ENCODE results near the gene TGOLN2. TPM values are rescaled to one million over a fixed set of nuclear protein-coding genes. Genes with fewer than 3 reads are reported as not detected.

TGOLN2 gene
- total RNA-seq, 2 experiments from 2014 or later = 74.9 to 77.2 TPM

GRCh38 chr2:85272357-85272756 is 55.4 kb downstream of the TGOLN2 start:
- Mint-ChIP-seq H3K4me1 (no peaks in the 10 kb centered on the region), H3K36me3 (no peaks in the 10 kb centered on the region), H3K9me3 (no peaks in the 10 kb centered on the region), H3K27ac (no peak overlapping the region), H3K27me3 (peaks cover 3% of the 10 kb centered on the region), H3K4me3 (no peak overlapping the region)
- no peak for DNase-seq

DNA sequence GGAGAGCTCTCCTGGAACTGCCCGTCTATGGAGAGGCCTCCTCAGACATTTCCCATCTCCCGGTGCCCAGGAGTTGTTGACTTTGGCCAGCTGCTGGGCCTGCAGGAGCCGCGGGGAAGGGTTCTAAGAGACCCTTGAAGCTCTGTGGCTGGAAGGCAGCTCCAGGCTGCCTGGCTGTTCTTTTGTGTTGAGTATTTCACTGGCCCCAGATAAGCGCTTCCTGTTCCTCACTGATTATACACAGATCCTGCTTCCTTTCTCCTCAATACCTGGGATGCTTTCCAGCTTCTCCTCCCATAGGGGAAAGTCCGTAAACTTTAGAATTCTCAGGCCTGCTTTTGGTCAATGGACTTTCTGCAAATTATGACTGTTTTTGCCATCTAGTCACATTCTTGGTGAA is 57.8 kb downstream of the TGOLN2 start:
- H3K27me3 Mint-ChIP-seq = peaks cover 3% of the 10 kb centered on the region
- no peak for DNase-seq
- H3K4me1 Mint-ChIP-seq = peaks cover 1% of the 10 kb centered on the region
- no peaks in the 10 kb centered on the region for H3K36me3 Mint-ChIP-seq
- no peak overlapping the region for H3K27ac Mint-ChIP-seq
- no peak overlapping the region for H3K4me3 Mint-ChIP-seq
- no peaks in the 10 kb centered on the region for H3K9me3 Mint-ChIP-seq

Other genes starting within 250 kb of the TGOLN2 start
- gene TCF7L1, start 194.6 kb downstream of the TGOLN2 start, total RNA-seq = under 1 TPM in 1 of 2 experiments, not detected in 1; 0.06 TPM
- 10 to 100 TPM; 21.5 to 23.3 TPM for gene RETSAT, start 26.5 kb upstream of the TGOLN2 start, total RNA-seq
- 10 to 100 TPM in 1 of 2 experiments, 1 to 10 TPM in 1; 9.8 to 11.3 TPM for gene ELMOD3, start 26.8 kb upstream of the TGOLN2 start, total RNA-seq
- gene CAPG, start 82.4 kb upstream of the TGOLN2 start, total RNA-seq = 10 to 100 TPM; 18.1 to 19.8 TPM
- 1 to 10 TPM in 1 of 2 experiments, under 1 TPM in 1; 0.74 to 1.2 TPM for gene SH2D6, start 90.7 kb upstream of the TGOLN2 start, total RNA-seq
- 100 to 1,000 TPM; 368 to 384 TPM for gene MAT2A, start 211.2 kb upstream of the TGOLN2 start, total RNA-seq
- 10 to 100 TPM; 19.6 to 19.9 TPM for gene GGCX, start 233.5 kb upstream of the TGOLN2 start, total RNA-seq
- 10 to 100 TPM; 94.3 to 98.3 TPM for gene VAMP8, start 249.6 kb upstream of the TGOLN2 start, total RNA-seq